SK-N-SH treated with all-trans-retinoic acid at 6 μM for 48 hours (cell line): ENCODE data around the gene PPP2R2C.

ENCODE experiments used
- ATAC-seq: fragments of 200-7000 bp; cut with Tn5 transposase; 3 replicates; pipeline ENCODE4 v1.9.1; 2020; ENCODE audit warnings: mild to moderate bottlenecking, moderate library complexity
- ARNTL ChIP-seq: fragments of 450-650 bp; formaldehyde crosslinking; IDR thresholded peaks from 2 replicates; pipeline ENCODE4 v1.5.0; 2020; ENCODE audit warnings: low read depth, mild to moderate bottlenecking, moderate library complexity, borderline replicate concordance
- BACH2 ChIP-seq: fragments of 250-450 bp; sonication (Bioruptor Pico); IDR thresholded peaks from 2 replicates; pipeline ENCODE4 v1.9.0; 2021; ENCODE audit warnings: mild to moderate bottlenecking, borderline replicate concordance
- CREB5 ChIP-seq: fragments of 250-450 bp; sonication (Bioruptor Pico); IDR thresholded peaks from 2 replicates; pipeline ENCODE4 v1.5.1; 2020; ENCODE audit warnings: low read depth, mild to moderate bottlenecking, moderate library complexity
- CSDC2 ChIP-seq: fragments of 250-450 bp; sonication (Bioruptor Pico); IDR thresholded peaks from 2 replicates; pipeline ENCODE4 v1.5.0; 2020; ENCODE audit warnings: mild to moderate bottlenecking, moderate library complexity
- CSRNP3 ChIP-seq: fragments of 250-450 bp; sonication (Bioruptor Pico); IDR thresholded peaks from 2 replicates; pipeline ENCODE4 v1.5.1; 2021; ENCODE audit warnings: mild to moderate bottlenecking, moderate library complexity
- ESRRG ChIP-seq: fragments of 250-450 bp; sonication (Bioruptor Pico); IDR thresholded peaks from 2 replicates; pipeline ENCODE4 v1.6.1; 2021; ENCODE audit warnings: mild to moderate bottlenecking
- ISL1 ChIP-seq: fragments of 250-450 bp; sonication (Bioruptor Pico); IDR thresholded peaks from 2 replicates; pipeline ENCODE4 v2.1.2; 2022; ENCODE audit warnings: mild to moderate bottlenecking, moderate library complexity
- OSR1 ChIP-seq: fragments of 250-450 bp; sonication (Bioruptor Pico); IDR thresholded peaks from 2 replicates; pipeline ENCODE4 v1.8.0; 2022; ENCODE audit warnings: moderate library complexity, mild to moderate bottlenecking, inconsistent platforms
- PATZ1 ChIP-seq: fragments of 250-450 bp; sonication (Bioruptor Pico); IDR thresholded peaks from 2 replicates; pipeline ENCODE4 v1.8.0; 2020; ENCODE audit warnings: mild to moderate bottlenecking, moderate library complexity, borderline replicate concordance
- POU6F1 ChIP-seq: fragments of 250-450 bp; sonication (Bioruptor Pico); IDR thresholded peaks from 2 replicates; pipeline ENCODE4 v1.8.0; 2021; ENCODE audit warnings: low read depth, mild to moderate bottlenecking, moderate library complexity, borderline replicate concordance
- RARB ChIP-seq: fragments of 250-450 bp; sonication (Bioruptor Pico); IDR thresholded peaks from 2 replicates; pipeline ENCODE4 v1.8.0; 2021; ENCODE audit warnings: mild to moderate bottlenecking, moderate library complexity
- SNAI2 ChIP-seq: fragments of 250-450 bp; sonication (Bioruptor Pico); IDR thresholded peaks from 2 replicates; pipeline ENCODE4 v1.5.0; 2020; ENCODE audit warnings: mild to moderate bottlenecking, moderate library complexity
- TCF4 ChIP-seq: fragments of 250-450 bp; sonication (Bioruptor Pico); IDR thresholded peaks from 2 replicates; pipeline ENCODE4 v1.8.0; 2021; ENCODE audit warnings: mild to moderate bottlenecking, moderate library complexity, borderline replicate concordance
- TOX ChIP-seq: fragments of 250-450 bp; sonication (Bioruptor Pico); IDR thresholded peaks from 2 replicates; pipeline ENCODE4 v1.8.0; 2021; ENCODE audit warnings: mild to moderate bottlenecking, moderate library complexity, borderline replicate concordance
- TSHZ2 ChIP-seq: fragments of 250-450 bp; sonication (Bioruptor Pico); IDR thresholded peaks from 2 replicates; pipeline ENCODE4 v1.5.0; 2020; ENCODE audit warnings: mild to moderate bottlenecking, moderate library complexity
- ZC3H10 ChIP-seq: fragments of 250-450 bp; sonication (Bioruptor Pico); IDR thresholded peaks from 2 replicates; pipeline ENCODE4 v1.5.1; 2021; ENCODE audit warnings: mild to moderate bottlenecking, moderate library complexity
- ZFP30 ChIP-seq: fragments of 450-650 bp; formaldehyde crosslinking; IDR thresholded peaks from 2 replicates; pipeline ENCODE4 v1.5.0; 2022; ENCODE audit warnings: mild to moderate bottlenecking, moderate library complexity
- ZNF565 ChIP-seq: fragments of 450-650 bp; formaldehyde crosslinking; conservative IDR thresholded peaks from 2 replicates; pipeline ENCODE4 v1.5.0; 2020; ENCODE audit warnings: low read depth, mild to moderate bottlenecking, moderate library complexity
- ZNF70 ChIP-seq: fragments of 450-650 bp; formaldehyde crosslinking; IDR thresholded peaks from 2 replicates; pipeline ENCODE4 v1.5.0; 2020; ENCODE audit warnings: mild to moderate bottlenecking, moderate library complexity
- ZNF8 ChIP-seq: fragments of 450-650 bp; formaldehyde crosslinking; IDR thresholded peaks from 2 replicates; pipeline ENCODE4 v1.5.0; 2020; ENCODE audit warnings: mild to moderate bottlenecking, moderate library complexity

PPP2R2C gene

GRCh38 chr4:6303943-6304342 lies 168.5 kb downstream of the PPP2R2C start:
- TF ChIP-seq TCF4 (CRISPR knock-in tag) (no peak), PATZ1 (CRISPR knock-in tag) (no peak), SNAI2 (CRISPR knock-in tag) (no peak), ZFP30 (no peak), ZNF70 (CRISPR knock-in tag) (no peak), ZNF565 (CRISPR knock-in tag) (no peak), CSRNP3 (CRISPR knock-in tag) (no peak), RARB (no peak), BACH2 (CRISPR knock-in tag) (no peak), ZNF8 (CRISPR knock-in tag) (no peak), TOX (no peak), CSDC2 (CRISPR knock-in tag) (no peak), ESRRG (no peak), ZC3H10 (no peak), OSR1 (CRISPR knock-in tag) (no peak), POU6F1 (CRISPR knock-in tag) (no peak), ARNTL (CRISPR knock-in tag) (no peak)
- ATAC-seq: no peak

- ATAC-seq: no peak
- TF ChIP-seq CREB5 (CRISPR knock-in tag): no peak
- TF ChIP-seq CSRNP3 (CRISPR knock-in tag): no peak
- TF ChIP-seq ZNF565 (CRISPR knock-in tag): no peak
- no peak for TF ChIP-seq RARB
- TF ChIP-seq ZNF70 (CRISPR knock-in tag): no peak
- TF ChIP-seq POU6F1 (CRISPR knock-in tag): no peak
- TF ChIP-seq SNAI2 (CRISPR knock-in tag): no peak
- TF ChIP-seq PATZ1 (CRISPR knock-in tag): no peak
- no peak for TF ChIP-seq CSDC2 (CRISPR knock-in tag)
- TF ChIP-seq ISL1 (CRISPR knock-in tag): no peak
- no peak for TF ChIP-seq TSHZ2
- no peak for TF ChIP-seq ARNTL (CRISPR knock-in tag)
- TF ChIP-seq TOX: no peak
- no peak for TF ChIP-seq OSR1 (CRISPR knock-in tag)
- TF ChIP-seq ZC3H10: no peak
- TF ChIP-seq, all 23 proteins: peak for 0
These were observed 169.5 kb downstream of the PPP2R2C start for GRCh38 chr4:6302869-6303268.
